ENCODE measurements around the gene RACGAP1.

DNA sequence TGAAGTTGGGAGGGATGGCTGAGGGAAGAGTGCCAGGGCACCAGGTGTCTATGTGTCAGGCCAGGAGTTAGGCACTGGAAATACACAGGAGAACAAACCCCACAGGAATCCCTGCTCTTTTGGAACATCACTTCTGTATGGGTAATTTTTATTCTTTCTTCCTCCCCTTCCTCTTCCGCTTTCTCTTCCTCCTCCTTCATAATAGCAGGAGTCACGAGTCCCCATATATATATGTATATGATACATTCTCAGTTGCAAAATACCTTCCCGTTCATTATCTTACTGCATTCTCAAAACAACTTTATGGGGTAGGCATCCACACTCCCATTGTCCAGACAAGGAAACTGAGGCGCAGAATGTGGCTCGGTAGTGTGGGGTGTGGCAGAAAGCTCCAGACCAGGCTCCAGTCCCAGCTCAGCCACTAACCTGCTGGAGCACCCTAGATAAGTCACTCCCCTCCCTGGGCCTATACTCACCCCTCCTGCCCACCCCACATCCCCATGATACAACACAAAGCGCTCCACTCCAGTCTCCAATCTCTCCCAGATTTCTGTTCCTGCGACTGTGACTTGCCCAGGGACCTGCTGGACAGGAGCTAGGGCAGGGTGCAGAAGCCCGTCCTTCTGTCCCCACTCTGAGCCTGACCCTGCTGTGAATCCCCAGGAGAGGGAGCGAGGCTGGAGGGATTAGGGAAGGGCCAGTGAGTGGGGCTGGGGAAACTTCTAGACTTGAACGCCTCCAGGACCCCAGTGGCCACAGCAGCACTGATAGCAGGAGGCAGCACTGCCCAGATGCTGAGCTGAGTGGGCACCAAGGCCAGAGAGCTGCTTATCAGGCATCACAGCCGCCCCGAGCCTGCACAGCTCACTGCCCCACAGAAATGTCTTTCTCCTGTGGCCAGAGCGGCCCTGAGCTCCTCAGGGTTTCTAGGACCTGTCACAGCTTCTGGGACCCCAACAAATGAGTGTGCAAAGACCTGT lies 76.1 kb downstream of the RACGAP1 start:
- no peak for TF ChIP-seq POLR2A (IDR thresholded peaks at IDR 0.05; ENCODE audit: low read length)
- no peak for TF ChIP-seq GATA1 (IDR thresholded peaks at IDR 0.05; ENCODE audit: low read depth, low read length)
